Inferior parietal cortex (tissue), 1 donor: ENCODE measurements around the gene PPP1R9B.

Experiments
- DNase-seq: peaks from one replicate; pipeline ENCODE4 v3.0.0-alpha.2; 2016; ENCODE audit errors: extremely low spot score

Gene PPP1R9B

DNA sequence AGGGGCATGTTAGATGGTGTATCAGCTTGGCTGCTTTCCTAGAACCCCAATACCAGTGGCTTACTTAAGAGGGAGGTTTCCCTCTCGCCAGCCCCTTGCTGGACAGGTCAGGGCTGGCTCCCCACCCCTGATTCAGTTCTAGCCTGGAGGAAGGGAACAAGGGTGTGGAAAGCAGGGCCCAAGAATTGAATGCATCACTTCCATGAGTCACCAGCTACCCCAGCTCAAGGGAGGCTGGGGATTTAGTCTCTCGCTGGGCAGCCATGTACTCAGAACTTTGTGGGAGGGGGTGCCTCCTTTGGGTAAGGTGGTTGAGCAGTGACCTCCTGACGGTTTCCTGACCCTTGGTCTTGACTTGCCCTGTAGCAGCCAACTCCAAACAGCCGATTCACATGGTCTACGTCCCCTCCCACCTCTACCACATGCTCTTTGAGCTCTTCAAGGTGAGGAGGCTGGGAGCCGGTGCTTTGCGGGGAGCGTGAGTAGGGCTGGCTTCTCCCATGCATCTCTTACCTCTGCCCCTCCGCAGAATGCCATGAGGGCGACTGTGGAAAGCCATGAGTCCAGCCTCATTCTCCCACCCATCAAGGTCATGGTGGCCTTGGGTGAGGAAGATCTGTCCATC lies 42.6 kb downstream of the PPP1R9B start:
- DNase-seq, result no peak

DNA sequence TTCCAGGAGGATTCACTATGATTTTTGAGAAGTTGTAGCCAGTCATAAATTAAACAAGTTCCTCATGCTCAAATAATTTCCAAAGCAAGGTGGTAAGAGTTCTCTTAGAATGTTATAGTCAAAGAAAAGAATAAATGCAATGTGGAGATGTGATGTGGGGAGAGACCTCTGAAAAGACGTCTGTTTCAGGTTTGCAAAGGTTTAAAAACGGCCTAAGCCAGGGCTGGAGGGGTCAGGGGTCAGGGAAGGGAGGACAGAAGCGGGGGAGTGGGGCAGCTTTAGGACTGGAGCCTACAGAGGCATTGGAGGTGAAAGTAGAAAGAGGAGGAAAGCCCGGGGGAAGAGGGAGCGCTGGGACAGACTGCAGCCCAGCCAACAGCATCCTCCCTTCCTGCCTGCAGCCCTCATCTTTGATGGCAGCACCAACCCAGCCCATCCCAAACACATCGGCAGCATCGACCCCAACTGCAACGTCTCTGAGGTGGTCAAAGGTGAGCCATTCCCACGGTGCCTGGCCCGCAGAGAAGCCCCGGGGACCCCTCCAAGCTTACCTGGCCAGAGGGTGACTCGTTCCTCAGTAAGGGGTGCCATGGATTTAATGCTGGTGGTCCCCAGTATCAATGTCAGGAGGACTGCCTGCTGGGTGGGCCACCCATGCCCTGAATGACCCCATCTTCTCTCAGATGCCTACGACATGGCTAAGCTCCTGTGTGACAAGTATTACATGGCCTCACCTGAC lies 43.9 kb downstream of the PPP1R9B start:
- DNase-seq, result no peak

DNA sequence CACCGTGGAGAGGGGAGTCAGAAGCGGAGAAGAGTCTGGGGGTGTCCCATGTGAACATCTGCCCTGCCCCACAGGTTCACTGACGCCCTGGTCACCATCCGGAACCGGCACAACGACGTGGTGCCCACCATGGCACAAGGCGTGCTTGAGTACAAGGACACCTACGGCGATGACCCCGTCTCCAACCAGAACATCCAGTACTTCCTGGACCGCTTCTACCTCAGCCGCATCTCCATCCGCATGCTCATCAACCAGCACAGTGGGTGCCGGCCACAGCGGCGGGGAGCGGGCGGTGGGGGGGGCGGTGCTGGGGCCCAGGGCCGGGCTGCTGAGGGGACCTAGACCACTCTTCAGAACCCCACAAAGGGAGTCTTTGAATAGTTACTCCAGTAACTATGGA lies 44.7 kb downstream of the PPP1R9B start:
- DNase-seq, result no peak

DNA sequence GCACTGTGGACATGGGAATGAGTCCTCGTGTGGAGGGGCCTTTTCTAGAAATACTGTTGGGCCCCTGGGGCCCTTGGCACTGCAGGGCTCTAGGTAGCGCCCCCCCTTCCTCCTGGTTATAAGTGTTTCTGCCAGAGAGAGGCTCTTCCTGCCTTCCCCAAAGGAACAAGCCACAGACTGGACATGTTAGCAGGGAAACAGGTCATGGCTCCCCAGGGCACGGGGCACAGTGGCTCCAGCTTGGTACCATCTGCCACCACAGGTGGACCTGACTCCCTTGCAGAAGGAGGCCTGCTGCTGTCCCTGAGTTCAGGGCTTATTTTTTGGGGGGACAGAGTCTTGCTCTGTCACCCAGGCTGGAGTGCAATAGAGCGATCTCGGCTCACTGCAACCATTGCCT lies 46.5 kb downstream of the PPP1R9B start:
- DNase-seq, result no peak

DNA sequence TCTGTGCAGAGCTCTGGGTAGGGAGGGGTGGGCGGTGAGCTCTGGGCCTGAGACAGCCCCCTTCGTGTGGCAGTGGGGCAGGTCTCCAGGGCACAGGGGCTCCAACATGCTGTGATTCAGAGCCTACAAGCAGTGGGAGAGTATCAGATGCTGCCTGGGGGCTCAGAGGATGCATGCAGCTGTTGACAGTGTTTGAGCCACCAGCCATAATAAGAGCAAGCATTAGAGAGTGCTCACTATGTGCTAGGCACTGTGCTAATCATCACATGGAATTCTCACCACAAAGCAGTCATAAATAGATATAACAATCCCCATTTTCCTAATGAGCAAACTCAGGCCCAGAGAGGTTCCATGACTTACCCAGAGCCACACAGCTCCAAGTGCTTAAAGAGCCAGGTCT lies 47.2 kb downstream of the PPP1R9B start:
- DNase-seq, result no peak

DNA sequence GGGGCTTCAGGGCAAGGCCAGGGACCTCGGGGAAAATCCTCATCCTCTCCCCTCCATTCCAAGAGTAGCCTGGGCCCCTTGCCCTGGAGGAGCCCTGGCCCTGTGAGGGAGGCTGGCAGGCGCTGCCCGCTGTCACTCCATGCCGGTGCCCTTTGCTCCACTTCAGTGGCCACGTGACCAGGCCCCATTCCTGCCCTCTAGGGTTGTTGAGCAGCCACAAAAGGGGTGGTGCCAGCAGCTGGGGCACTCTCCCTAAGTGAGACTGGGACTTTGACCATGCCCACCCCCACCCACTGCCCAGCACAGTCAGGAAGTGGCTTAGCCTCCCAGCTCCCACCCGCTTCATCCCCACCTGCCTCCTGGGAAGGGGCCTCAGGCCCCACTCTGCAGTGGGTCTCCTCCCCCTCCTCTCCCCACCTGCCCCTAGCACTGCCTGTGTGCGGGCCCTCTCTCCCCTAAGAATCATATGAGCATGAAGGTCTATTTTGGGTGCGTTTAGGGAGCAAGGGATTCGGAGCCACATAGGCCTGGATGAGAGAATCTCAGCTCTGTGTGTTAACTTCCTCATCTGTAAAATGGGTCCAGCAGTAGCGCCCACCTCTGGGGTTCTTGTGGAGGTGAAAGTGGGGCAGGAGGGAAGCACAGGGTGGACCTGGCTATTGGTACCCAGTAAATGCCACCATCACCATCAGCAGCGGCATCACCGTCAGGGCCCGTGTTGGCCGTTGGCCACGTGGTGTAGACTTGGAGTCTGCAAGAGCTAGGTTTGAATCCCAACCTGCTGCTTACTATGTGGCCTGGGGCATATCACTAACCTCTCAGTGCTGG lies 48.1 kb downstream of the PPP1R9B start:
- DNase-seq, result no peak

DNA sequence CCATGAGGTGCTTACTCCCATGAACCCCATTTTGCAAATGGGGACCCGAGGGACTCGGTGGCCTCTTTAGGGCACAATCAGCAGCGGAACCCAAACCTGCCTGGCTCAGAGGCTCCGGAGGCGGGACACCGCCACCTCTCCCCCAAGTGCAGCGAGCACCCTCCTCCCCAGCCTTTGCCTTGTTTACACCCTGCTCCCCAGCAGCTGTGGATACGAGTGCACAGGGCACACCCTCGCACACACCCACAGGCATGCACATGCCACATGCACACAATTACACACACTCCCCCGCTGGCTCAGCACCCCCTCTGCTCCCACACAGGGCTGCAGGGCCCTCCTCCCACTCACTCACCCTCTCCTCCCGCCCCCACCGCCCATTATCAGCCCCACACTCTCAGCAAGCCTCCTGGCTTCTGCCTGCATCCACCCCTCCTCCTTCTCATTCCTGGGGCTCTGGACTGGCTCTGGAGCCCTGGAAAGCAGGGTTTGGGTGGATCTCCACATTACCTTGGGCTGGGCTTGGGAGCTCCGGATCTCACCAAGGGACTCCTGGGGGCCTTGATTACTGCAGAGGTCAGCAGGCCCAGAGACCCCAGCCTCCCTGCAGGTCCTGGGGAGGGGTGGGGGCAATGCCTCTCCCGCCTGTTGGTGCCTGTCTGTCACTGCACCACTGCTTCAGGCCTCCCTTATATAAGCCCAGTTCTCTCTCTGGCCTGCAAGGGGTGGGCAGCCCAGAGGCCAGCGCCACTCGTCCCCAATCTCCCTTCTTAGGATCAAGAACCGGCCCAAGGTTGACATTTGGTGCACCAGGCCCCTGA lies 48.9 kb downstream of the PPP1R9B start:
- DNase-seq, result no peak

DNA sequence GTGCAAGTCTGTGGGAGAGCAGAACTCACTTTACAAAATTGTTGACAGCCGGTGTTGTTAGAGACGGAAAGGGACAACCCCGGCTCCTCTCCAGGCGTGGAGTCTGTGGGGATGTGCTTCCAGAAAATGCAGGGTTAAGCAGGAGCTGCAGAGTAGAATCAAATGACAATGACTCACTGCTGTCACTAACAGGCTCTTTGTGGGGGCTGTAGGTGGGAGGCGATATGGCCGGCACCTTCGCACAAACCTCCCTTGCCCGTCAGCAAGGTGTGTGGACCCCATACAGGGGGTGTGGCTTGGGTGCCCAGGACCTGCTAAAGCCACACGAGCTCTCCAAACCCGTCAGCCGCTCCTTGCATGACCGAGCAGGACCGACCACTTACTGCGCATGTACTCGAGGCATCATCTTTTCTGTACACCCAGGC lies 49.5 kb downstream of the PPP1R9B start:
- DNase-seq, result no peak

DNA sequence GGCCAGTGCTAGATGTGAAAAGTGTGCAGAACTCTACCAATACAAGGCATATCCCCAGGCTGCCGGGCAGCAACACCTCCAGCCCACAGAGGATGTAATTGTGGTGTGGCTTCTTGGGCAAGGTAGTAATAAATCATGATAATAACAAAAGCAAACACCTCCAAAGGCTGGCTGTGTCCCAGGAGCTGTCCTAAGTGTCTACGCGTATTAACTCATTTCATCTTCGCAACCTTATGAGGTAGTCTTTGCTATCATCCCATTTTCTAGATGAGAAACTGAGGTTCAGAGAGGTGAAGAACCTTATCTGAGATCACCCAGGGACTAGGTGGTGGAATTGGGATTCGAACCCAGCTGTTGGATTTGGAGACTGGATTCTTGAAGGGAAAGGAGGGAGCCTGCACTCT lies 50.0 kb downstream of the PPP1R9B start:
- no peak for DNase-seq

DNA sequence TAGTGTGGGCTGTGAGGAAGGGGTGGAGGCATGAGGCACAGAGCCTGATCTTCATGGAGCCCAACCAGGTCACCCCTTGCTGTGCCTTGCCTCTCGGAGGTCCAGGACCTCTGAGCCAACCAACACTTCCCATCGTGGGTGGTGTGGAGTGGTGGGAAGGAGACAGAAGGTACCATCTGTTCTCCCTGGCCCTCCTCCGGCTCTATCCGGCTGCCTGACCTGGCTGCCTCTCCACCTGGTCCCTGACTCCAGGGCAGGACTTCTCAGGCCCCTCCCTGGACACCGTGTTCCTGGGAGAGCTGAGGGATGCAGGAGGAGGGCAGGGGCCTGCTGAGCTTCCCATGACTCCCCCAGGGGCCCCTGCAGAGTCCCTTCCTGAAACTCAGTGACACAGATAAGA lies 51.5 kb downstream of the PPP1R9B start:
- DNase-seq, result no peak

DNA sequence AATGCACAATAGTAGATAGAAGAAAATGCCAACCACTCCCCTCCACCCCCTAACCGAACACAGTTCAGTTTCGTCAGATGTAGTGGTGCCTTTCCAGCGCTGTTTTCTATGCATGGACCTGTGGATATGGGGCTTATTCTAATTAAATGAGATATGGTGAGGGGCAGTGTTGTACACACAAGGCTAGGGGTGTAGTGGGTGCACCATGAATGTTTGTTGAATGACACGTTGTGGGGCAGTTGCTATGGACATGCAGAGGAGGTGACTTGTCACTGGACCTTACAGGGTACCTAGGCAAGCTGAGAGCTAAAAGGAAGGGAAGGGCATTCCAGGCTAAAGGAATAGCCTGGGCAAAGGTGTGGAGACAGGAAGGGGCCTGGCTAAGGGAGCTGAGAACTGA lies 51.9 kb downstream of the PPP1R9B start:
- no peak for DNase-seq

DNA sequence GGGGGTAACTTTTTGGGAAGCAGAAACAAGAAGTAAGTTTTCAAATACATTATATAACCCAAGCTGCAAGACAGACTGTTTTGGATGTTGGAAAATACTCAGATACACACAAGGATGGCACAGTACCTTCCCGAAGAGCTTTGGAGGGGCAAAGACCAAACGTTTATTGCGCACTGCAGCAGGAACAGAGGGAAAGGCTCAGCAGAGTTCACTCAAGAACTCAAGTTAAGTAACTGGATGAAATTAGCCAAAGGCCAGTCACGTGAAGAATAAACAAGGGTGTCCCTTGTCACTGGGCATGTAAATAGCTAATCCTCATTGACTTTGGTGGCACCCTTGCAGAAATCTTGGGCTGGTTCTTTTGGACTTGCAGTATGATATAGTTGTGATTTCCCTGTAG lies 52.6 kb downstream of the PPP1R9B start:
- no peak for DNase-seq

DNA sequence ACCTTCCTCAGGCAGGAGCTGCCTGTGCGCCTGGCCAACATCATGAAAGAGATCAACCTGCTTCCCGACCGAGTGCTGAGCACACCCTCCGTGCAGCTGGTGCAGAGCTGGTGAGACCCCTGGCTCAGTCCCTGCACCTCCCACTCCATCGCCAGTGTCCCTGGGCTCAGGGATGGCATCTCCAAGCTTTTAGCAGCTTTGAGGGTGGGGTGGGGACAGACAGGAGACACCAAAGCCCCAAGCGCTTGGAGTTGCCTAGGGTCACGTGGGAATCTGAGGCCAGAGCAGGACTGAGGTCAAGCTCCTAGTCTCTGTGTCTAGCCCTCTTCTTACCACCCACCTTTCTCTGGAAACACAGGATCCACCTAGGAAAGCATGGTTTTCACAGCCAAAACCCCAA lies 53.0 kb downstream of the PPP1R9B start:
- no peak for DNase-seq

DNA sequence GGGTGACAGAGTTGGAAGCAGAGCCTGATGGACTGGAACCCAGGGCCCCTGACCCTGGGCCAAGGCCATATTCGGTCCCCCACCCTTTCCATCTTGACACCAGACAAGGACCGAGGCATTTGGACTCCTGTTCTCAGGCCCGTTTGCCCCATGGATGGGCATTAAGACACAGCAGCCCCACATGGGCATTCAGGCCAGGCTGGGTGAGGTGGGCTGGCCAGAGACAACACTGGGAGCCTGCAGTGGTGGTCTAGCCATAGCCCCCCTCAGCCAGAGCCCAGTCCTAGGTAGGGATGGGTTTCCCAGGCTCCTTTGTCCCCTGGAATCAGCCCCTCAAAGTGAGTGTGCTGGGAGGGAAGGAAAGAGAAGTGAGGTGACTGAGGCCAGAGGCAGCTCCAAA lies 53.7 kb downstream of the PPP1R9B start:
- DNase-seq, result no peak

DNA sequence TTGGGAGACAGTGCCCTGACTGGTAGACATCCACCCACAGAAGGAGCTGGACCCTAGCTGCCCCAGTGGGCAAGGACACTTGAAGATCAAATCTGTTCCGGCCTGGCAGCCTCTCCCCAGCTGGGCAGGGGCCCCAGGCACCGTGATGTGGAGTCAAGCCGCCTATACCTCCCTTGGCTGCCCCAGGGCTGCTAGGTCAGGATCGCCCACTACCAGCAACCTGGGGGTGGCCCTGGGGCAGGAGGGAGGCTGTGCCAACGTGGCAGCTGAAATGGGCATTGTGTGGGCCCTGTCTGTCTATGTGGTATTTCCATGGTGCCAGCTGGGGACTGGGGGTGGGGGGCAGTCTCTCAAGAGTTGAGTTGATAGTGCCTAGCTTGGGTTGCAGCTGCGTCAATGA lies 54.4 kb downstream of the PPP1R9B start:
- no peak for DNase-seq

DNA sequence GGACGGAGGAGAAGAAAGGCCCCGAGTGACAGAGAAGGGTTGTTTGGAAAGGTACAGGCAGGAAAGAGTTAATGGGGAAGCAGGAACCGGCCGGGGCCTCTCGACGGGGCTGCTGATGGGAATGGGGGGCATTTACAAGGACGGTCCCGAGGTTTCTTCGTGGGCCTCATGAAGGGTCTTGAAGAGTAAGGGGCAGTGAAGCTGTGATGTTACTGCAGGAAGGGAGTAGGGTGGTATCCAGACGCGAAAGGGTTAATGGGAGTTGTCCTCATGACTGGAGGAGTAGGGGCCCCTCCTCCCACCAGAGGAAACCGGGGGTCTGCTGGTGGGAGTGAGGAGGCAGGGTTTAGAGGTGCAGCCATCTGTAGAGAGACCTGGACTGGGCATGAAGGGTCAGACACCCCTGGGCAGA lies 54.8 kb downstream of the PPP1R9B start:
- DNase-seq, result no peak

DNA sequence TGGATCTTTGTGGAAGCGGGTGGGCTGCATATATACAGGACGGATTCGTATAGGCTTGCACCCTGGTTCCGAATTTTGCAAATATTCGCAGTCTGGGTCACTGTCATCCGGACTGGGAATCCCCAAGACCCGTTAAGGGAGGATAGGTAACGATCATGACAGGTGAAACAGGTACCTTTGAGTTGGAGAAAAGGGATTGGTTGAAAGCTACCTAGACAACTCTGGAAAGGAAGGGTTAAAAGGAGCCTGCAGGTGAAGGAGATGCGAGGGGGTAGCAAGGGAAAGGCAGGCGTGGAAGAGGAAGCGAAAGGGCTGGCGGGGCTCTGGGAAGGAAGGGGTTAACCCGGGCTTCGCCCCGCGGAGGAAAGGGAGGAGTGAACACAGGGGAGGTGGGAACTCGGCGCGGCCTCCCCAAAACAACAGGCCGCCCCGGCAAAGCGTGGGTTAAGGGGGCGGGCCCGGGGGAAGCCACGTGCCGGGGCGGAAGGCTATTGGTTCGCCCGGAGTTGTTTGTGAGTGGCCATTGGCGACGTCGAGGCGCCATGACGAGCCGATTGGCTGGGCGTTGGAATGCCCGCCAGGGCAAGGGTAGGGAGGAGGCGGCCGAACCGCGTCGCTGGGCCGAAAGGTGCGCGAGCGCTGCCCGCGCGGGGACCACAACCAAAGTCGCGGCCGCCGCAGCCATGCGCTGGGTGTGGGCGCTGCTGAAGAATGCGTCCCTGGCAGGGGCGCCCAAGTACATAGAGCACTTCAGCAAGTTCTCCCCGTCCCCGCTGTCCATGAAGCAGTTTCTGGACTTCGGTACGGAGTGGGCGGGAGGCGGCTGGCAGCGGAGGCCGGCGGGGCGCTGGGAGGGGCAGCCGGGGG lies 55.5 kb downstream of the PPP1R9B start, which contains the start of gene PDK2:
TSS of gene PDK2 (plus strand) at position 599 of the 867 bp plus-strand sequence. CDS start at position 684, 85 bp downstream.
- DNase-seq, result peak; percentile 96

DNA sequence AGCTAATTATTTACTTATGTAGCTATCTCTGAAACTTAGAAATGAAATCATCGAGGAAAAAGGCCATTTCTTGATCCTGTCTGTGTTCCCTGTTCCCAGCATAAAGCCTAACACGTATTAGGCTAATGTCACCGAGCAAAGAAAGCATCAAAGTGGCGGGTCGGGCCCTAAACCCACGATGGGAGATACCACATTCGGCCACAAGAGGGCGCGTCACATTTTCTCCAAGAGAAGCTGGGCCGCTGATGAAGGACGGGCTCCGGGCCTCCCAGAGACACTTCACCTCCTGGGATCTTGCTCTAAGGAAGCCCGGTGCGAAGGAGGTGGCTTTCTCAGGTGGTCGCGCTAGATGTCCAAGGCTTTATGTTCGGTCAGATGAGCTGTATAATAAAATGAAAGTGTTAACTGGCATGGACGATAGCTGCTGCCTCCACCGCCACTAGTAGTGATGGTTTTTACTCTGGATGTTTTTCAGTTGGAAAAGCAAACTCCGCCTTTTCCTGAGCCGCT lies 56.2 kb downstream of the PPP1R9B start:
- peak; percentile 99 for DNase-seq

DNA sequence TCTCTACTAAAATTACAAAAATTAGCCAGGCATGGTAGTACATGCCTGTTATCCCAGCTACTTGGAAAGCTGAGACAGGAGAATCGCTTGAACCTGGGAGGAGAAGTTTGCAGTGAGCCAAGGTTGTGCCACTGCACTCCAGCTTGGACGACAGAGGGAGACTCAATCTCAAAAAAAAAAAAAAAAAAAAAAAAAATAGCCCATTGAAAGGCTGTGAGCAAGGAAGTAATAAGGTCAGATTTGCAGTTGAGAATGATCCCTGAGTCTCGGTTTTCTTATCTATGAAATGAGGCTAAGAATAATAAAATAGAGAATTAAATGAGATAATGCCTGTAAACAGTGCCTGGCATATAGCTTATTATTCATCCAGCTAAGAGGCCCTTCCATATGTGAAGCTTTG lies 56.7 kb downstream of the PPP1R9B start:
- no peak for DNase-seq

DNA sequence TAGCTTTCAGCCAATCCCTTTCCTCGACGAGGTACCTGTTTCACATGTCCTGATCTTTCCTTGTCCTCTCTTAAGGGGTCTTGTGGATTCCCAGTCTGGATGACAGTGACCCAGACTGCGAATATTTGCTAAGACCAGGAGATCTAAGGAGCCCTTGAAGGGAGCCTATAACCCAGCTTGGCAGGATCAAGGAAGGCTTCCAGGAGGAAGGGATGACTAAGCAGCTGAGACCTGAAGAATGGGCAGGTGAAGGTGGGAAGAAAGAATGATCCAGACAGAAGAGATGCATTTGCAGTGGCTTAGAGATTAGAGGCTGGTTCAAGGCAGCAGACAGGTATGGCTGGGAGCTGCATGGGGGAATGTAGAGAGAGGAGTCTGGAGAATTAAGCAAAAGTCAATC lies 57.2 kb downstream of the PPP1R9B start:
- no peak for DNase-seq

DNA sequence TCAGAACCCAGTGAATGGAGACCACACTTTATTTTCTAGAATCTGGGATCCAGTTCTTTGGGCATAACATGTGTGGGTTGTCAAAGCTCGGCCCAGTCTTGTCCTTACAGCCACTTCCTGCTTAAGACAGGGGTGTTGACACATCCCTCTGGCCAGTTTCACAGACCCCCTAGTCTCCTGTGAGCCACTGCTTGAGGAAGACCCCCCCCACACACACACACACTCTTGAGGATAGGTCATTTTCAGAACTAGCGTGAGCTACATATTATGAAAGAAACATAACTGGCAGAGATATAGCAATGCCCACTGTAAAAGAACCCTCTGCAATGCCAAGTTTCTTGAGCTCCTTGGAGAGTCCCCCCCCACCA lies 58.6 kb downstream of the PPP1R9B start:
- no peak for DNase-seq
